Measurements from ENCODE around the gene TEX28.
"Not testable (repeated sequence)": the region's sequence is repeated elsewhere in the genome, so short reads cannot be mapped to it uniquely, and the experiment has no call there.

The TEX28 gene

DNA sequence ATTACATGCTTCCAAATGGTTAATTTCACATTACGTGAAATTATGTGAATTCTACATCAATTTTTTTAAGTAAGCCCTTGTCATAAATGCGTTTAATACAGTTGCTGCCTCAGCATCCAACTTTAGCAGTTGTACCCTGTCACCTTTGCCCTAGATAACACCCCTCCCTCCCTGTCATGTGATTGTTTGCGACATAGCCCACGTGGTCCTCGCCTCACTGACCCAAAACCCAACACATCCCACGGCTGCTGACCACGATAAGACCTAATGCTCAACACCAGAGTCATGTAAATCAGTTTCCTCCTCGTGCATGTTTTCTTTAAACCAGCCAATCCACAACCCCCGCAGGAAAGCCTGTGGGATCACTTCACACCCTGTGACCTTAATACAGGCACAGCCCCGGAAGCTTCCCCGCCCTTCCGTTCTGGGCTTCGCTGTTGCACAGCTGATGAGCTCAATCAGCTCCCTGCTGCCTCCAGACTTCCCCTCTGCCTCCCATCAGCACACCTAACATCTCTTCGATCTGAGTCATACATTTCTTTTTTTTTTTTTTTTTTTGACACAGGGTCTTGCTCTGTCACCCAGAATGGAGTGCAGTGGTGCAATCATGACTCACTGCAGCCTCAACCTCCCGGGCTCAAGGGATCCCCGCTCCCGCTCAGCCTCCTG, 47.4 kb downstream of the TEX28 start:
- not testable (repeated sequence) for DNase-seq (ENCODE audit: low read depth in 3 of 3)

DNA sequence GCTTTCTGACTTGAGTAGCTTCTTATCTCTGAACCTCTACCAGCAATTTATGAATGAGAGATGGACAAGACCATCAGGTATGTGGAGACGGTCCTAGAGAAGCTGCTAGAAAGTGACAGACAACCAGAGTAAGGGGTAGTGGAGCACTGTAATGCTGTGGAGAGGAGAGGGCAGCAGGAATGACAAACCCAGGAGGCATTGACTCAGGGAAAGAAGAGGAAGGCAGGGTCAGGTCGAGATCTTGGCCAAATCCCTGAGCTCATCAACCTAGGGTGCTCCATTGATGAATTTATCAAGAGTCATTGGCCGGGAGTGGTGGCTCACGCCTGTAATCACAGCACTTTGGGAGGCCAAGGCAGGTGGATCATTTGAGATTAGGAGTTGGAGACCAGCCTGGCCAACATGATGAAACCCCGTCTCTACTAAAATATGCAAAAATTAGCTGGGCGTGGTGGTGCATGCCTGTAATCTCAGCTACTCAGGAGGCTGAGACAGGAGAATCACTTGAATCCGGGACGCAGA, 54.9 kb downstream of the TEX28 start:
- DNase-seq (ENCODE audit: low read depth in 3 of 3), result not testable (repeated sequence)

GRCh38 chrX:154238939-154239559, 55.9 kb downstream of the TEX28 start:
- not testable (repeated sequence) for DNase-seq (ENCODE audit: low read depth in 3 of 3)

DNA sequence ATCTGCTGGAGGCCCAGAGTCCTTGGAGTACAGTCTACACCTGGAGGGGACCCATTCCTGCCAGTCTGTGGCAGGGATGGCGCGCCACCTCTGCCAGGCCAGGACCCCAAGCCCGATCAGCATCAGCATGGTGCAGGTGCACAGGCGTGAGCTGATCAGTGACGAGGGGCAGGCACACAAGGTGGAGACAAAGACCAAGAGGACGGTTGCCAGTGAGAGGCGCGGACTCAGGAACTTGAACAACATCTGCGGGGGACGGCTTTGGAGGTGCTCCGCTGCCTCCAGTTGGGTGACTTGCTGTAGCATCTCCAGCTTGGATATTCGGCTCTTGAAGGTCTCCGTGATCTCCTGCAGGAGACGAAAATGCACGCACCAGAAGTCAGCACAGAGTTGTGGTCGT, 61.3 kb downstream of the TEX28 start:
- not testable (repeated sequence) for DNase-seq (ENCODE audit: low read depth in 3 of 3)

DNA sequence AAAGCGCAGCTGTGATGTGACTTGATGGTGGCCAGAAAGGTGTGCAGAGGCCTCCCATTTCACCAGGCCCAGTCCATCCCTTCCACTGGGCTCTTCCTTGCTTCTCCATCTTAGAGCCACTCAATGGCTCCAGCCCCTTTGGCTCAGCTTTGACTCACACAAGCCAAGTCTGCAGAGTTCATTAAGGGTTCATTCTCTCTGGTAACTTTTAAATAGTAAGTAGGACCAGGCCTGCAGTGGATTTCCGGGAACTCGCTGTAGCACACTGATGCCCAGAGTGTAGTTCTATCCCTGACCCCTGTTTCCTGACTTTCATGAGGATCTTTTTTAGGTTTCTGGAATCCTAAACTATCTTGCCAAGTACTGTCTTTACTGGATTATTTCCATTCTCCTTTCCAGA, 63.5 kb downstream of the TEX28 start:
- DNase-seq (ENCODE audit: low read depth in 3 of 3), result not testable (repeated sequence)

DNA sequence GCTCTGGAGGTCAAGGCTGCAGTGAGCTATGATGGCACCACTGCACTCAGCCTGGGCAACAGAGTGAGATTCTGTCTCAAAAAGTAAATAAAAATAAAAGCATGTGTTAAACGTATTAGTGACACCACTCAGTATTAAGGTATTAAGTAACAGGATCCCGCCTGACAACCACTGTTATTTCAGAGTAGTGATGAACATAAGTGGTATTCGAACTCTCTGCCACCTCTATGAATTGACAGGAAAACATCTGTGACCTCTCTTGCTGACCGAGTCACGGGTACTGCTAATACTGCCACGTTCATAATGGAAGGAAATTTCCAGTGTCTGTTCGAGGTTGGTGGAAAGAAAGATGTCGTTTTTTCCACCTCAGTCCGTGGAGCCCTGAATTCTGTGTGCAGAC, 68.2 kb downstream of the TEX28 start:
- not testable (repeated sequence) for DNase-seq (ENCODE audit: low read depth in 3 of 3)

DNA sequence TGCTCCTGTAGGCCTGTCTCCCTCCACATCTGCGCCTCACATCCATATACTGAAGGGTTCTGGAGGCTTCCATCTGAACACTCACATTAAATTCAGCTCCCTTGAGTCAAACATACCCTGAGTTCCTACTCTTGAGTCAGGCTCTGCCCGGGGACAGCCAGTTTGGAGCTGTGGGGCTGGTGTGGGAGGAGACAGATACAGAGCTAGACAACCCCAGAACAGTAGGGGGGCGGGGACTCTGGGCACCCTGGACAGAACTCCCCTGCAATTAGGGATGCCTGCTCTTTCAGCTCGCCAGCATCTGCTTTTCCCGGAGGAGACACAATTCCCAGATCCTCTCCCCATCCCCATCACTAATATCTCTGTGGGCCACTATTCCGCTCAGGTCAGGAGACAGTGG, 69.6 kb downstream of the TEX28 start:
- not testable (repeated sequence) for DNase-seq (ENCODE audit: low read depth in 3 of 3)

Measured in stimulated activated CD4-positive, alpha-beta T cell treated with anti-CD3 and anti-CD28 coated beads, TNF-alpha, amount 100 ng/mL, for 48 hours (primary cell).